Lung (tissue), 12 donors: ENCODE data around the gene SMAD6. TPM values are rescaled to one million over a fixed set of nuclear protein-coding genes. Genes with fewer than 3 reads are reported as not detected.

Experiments used
- ATAC-seq: fragments of 200-7000 bp; cut with Tn5 transposase; one replicate; pipeline ENCODE4 v1.9.1; 2020; ENCODE audit warnings: moderate number of reproducible peaks; ENCODE audit not compliant: insufficient read depth, low FRiP score
- DNase-seq, 3 donors: peaks; one replicate each; pipeline ENCODE4 v3.0.0-alpha.2; 2013 to 2017
- H3K27ac ChIP-seq, 2 donors: one replicate each; pipeline ENCODE4 v1.5.1; 2013; ENCODE audit warnings: mild to moderate bottlenecking in 2 of 2, moderate library complexity in 2 of 2, control low read depth in 1 of 2, inconsistent platforms in 1 of 2, low read depth in 1 of 2, low read length in 1 of 2
- H3K27me3 ChIP-seq, 3 donors: one replicate each; pipeline ENCODE4 v1.5.1; 2013; ENCODE audit warnings: low read length in 2 of 3; ENCODE audit not compliant: control insufficient read depth in 3 of 3, insufficient read depth in 3 of 3
- H3K36me3 ChIP-seq, 4 donors: one replicate each; pipeline ENCODE4 v1.5.1; 2013; ENCODE audit warnings: low read length in 4 of 4, mild to moderate bottlenecking in 1 of 4, moderate library complexity in 1 of 4; ENCODE audit not compliant: control insufficient read depth in 4 of 4, insufficient read depth in 4 of 4
- H3K4me1 ChIP-seq, 5 donors: one replicate each; pipeline ENCODE4 v1.5.1; 2013; ENCODE audit warnings: low read length in 5 of 5, mild to moderate bottlenecking in 2 of 5, moderate library complexity in 1 of 5; ENCODE audit not compliant: control insufficient read depth in 5 of 5, insufficient read depth in 5 of 5
- H3K4me3 ChIP-seq: one replicate; pipeline ENCODE4 v1.5.1; 2013; ENCODE audit warnings: mild to moderate bottlenecking, control low read depth, moderate library complexity
- H3K9ac ChIP-seq, 2 donors: one replicate each; pipeline ENCODE4 v1.5.1; 2013; ENCODE audit warnings: low read length in 2 of 2, control low read depth in 1 of 2; ENCODE audit not compliant: insufficient read depth in 1 of 2
- H3K9me3 ChIP-seq, 4 donors: one replicate each; pipeline ENCODE4 v1.5.1; 2013; ENCODE audit warnings: low read length in 3 of 4, mild to moderate bottlenecking in 1 of 4, moderate library complexity in 1 of 4; ENCODE audit not compliant: control insufficient read depth in 4 of 4, insufficient read depth in 3 of 4
- WGBS, 2 donors: extraction: QIAGEN DNeasy Blood & Tissue Kit; methylation state at CpG; one replicate each; pipeline ENCODE4 v1.1.7; 2013; 5-methylcytosine and 5-hydroxymethylcytosine counted together
- polyA plus RNA-seq, 2 donors: library from polyadenylated mRNA; stranded (reverse); fragments of 200-250 nt; gene quantifications; one replicate each; pipeline ENCODE4 v1.2.1, GENCODE V29; 2013
- total RNA-seq, 2 donors: library from RNA; depleted of rRNA in 1 of 2; stranded (reverse); fragments of >200 nt in 1 of 2; gene quantifications; one replicate each; pipeline ENCODE4 v1.2.1, GENCODE V29; 2014 to 2021
- TF ChIP-seq, protein P1 (sequence below): IDR thresholded peaks from 2 replicates; pipeline ENCODE4 v1.5.1; 2012; ENCODE audit warnings: mild to moderate bottlenecking; ENCODE audit errors: control extremely low read depth, extremely low read depth
- donor health status: control.
- donor health status: control.
- donor health status: Bipolar disorder and iron deficiency.
- donor health status: healthy.
- donor health status: DM: yes; HTN: yes; CAD: no.

The SMAD6 gene
- total and polyA plus RNA-seq, 4 donors = 24.2 to 67.9 (median 59.1) TPM

DNA sequence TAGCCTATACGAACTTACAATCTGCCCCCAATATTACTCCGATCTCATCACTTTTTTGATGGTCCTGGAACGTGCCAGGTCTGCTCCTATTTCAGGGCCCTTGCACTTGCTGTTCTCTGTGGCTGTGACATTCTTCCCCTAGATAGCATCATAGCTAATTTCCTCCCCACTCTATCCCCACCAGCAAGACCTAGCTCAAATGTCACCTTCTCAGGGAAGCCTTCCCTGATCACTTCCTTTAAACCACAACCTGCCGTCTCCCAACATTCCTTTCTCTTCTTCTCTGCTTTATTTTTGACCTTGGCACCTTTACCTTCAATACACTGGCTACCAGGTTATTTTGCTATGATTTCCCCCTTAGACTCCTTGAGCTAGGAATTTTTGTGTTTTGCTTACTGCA, 5.3 kb upstream of the SMAD6 start:
- Histone ChIP-seq H3K36me3 (no peaks in the 10 kb centered on the region), H3K27me3 (no peaks in the 10 kb centered on the region), H3K4me3 (no peak overlapping the region), H3K4me1 (peaks cover 0 to 22% (median 0%) of the 10 kb centered on the region in 5 donors), H3K9ac (no peak overlapping the region), H3K27ac (no peak overlapping the region), H3K9me3 (no peaks in the 10 kb centered on the region)
- TF ChIP-seq, protein P1, sequence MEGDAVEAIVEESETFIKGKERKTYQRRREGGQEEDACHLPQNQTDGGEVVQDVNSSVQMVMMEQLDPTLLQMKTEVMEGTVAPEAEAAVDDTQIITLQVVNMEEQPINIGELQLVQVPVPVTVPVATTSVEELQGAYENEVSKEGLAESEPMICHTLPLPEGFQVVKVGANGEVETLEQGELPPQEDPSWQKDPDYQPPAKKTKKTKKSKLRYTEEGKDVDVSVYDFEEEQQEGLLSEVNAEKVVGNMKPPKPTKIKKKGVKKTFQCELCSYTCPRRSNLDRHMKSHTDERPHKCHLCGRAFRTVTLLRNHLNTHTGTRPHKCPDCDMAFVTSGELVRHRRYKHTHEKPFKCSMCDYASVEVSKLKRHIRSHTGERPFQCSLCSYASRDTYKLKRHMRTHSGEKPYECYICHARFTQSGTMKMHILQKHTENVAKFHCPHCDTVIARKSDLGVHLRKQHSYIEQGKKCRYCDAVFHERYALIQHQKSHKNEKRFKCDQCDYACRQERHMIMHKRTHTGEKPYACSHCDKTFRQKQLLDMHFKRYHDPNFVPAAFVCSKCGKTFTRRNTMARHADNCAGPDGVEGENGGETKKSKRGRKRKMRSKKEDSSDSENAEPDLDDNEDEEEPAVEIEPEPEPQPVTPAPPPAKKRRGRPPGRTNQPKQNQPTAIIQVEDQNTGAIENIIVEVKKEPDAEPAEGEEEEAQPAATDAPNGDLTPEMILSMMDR = no peak
- 86% methylated on average over 4 of the region's 4 CpGs for WGBS, 2 donors
- ATAC-seq = no peak
- no peak for DNase-seq

DNA sequence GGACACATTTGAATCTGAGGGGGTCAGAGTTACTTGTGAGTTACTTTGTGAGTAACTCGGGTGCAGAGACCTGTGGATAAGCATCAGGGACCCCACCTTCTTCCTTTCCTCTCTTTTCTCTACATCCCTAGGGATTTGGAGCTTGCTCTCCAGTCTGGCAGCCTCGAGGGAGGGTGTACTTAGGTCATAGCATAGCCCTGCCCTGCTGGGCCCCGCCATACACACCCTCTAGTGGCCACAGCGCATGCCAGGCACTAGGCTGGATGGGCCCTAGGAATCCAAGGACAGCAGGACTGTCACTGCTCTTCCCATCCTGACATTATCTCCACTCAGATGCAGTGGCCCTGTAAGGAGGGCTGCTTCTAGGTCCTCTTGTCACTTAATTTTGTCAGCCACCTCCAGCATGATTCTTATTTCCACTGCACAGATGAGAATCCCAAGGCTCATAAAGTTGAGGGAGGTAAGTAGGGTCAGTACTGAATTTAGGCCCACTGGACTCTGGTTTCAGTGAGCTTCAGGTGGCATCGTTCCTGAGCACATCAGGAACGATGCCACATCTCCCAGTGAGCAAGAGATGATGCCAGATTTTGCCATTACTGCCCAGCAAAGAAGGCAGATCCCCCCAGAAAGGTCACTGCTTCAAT, 3.6 kb upstream of the SMAD6 start:
- peak overlapping the region; percentile 22 to 32 for H3K27ac ChIP-seq
- H3K27me3 ChIP-seq = no peaks in the 10 kb centered on the region
- DNase-seq (peak; percentile 73 to 81 (median 80)), ATAC-seq (no peak)
- H3K4me1 ChIP-seq = peaks cover 0 to 22% (median 0%) of the 10 kb centered on the region in 5 donors
- 30 to 50% methylated on average over 6 of the region's 6 CpGs for whole genome bisulfite sequencing, 2 donors
- TF ChIP-seq, protein P1 = peak; percentile 55
- no peaks in the 10 kb centered on the region for H3K36me3 ChIP-seq
- no peak overlapping the region for H3K9ac ChIP-seq
- H3K9me3 ChIP-seq = no peaks in the 10 kb centered on the region
- H3K4me3 ChIP-seq = no peak overlapping the region

DNA sequence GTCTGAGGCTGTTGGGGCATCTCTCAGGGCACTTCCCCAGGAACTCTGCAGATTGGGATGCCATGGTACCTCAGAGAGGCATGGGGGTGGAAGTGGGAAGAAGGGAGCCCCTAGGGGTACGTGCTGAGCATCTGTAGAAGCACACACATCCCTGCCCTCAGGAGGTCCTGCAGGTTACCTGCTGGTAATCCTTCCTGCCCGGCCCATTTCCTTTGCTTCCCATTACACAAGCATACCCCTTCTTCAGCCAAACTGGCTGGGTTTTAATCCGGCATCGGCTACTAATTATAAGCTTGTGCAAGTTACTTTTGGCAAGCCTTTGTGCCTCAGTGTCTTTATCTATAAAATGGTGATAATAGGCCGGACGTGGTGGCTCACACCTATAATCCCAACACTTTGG, 3.1 kb upstream of the SMAD6 start:
- DNase-seq (no peak), ATAC-seq (no peak)
- TF ChIP-seq, protein P1 = no peak
- Histone ChIP-seq H3K9me3 (no peaks in the 10 kb centered on the region), H3K27me3 (no peaks in the 10 kb centered on the region), H3K4me1 (peaks cover 0 to 22% (median 0%) of the 10 kb centered on the region in 5 donors), H3K36me3 (peaks cover 0 to 2% (median 0%) of the 10 kb centered on the region in 4 donors), H3K9ac (no peak overlapping the region), H3K4me3 (no peak overlapping the region), H3K27ac (peak overlapping the region; percentile 10 to 18)
- WGBS, 2 donors = 80 to 82% methylated on average over 6 of the region's 6 CpGs
